SU-DHL-6 (cell line): ENCODE measurements around the gene PARP8.

Experiments
- H2AFZ ChIP-seq: fragments of 200-600 bp; sonication (generic); 2 replicates; pipeline ENCODE4 v1.6.1; 2014; ENCODE audit warnings: low read depth, mild to moderate bottlenecking, moderate library complexity, mixed read lengths, antibody characterized with exemption, low read length; ENCODE audit not compliant: severe bottlenecking
- H3F3A ChIP-seq: fragments of 200-600 bp; shearing (Covaris generic); 2 replicates; pipeline ENCODE4 v1.6.0; 2016; ENCODE audit warnings: antibody characterized with exemption, mild to moderate bottlenecking; ENCODE audit not compliant: insufficient read depth
- H3K27ac ChIP-seq: fragments of 200-600 bp; sonication (generic); 2 replicates; pipeline ENCODE4 v1.5.1; 2016; ENCODE audit warnings: low read depth, mild to moderate bottlenecking, low read length, moderate library complexity, mixed read lengths
- H3K27me3 ChIP-seq: fragments of 200-600 bp; sonication (generic), shearing (Covaris generic); 2 replicates; pipeline ENCODE4 v1.6.0; 2014; ENCODE audit warnings: mild to moderate bottlenecking, low read length
- H3K36me3 ChIP-seq: fragments of 200-600 bp; sonication (generic); 2 replicates; pipeline ENCODE4 v1.6.1; 2014; ENCODE audit warnings: mild to moderate bottlenecking, low read length, mixed read lengths
- H3K4me2 ChIP-seq: fragments of 300-600, 200-600 bp; shearing (Covaris generic), sonication (generic); 2 replicates; pipeline ENCODE4 v1.6.0; 2014; ENCODE audit warnings: low read length, low read depth, mild to moderate bottlenecking; ENCODE audit not compliant: poor library complexity, severe bottlenecking
- H3K4me3 ChIP-seq: fragments of 200-600 bp; sonication (generic); 2 replicates; pipeline ENCODE4 v1.5.1; 2014; ENCODE audit warnings: antibody characterized with exemption, low read length, mild to moderate bottlenecking, mixed read lengths; ENCODE audit not compliant: insufficient read depth, poor library complexity, severe bottlenecking
- H3K79me2 ChIP-seq: fragments of 200-600 bp; sonication (generic); 2 replicates; pipeline ENCODE4 v1.6.1; 2014; ENCODE audit warnings: mild to moderate bottlenecking, low read length, moderate library complexity; ENCODE audit not compliant: insufficient read depth
- H3K9ac ChIP-seq: fragments of 200-600 bp; sonication (generic); 2 replicates; pipeline ENCODE4 v1.7.0; 2014; ENCODE audit warnings: mild to moderate bottlenecking, low read length
- H3K9me2 ChIP-seq: fragments of 200-600 bp; sonication (generic); replicated peaks from 2 replicates; pipeline ENCODE4 v1.6.1; 2014; ENCODE audit warnings: low read length; ENCODE audit not compliant: insufficient read depth
- H3K9me3 ChIP-seq: fragments of 200-600 bp; sonication (generic); 2 replicates; pipeline ENCODE4 v1.6.1; 2014; ENCODE audit warnings: low read length, mixed read lengths; ENCODE audit not compliant: insufficient read depth
- H4K20me1 ChIP-seq: fragments of 200-600 bp; sonication (generic); 2 replicates; pipeline ENCODE4 v1.6.1; 2014; ENCODE audit warnings: low read depth, mild to moderate bottlenecking, antibody characterized with exemption, low read length, moderate library complexity, mixed read lengths
- CTCF ChIP-seq: fragments of 200-600 bp; sonication (generic); IDR thresholded peaks from one replicate; pipeline ENCODE4 v1.5.1; 2017; ENCODE audit warnings: antibody characterized with exemption, mild to moderate bottlenecking, low read length, moderate library complexity; ENCODE audit not compliant: insufficient read depth, poor library complexity, severe bottlenecking
- EZH2phosphoT487 ChIP-seq: fragments of 200-600 bp; sonication (generic), shearing (Covaris generic); conservative IDR thresholded peaks from 2 replicates; pipeline ENCODE4 v1.6.1; 2018; ENCODE audit warnings: mild to moderate bottlenecking, antibody characterized with exemption, low read length, moderate library complexity, mixed read lengths

The PARP8 gene

GRCh38 chr5:50722223-50722622 is 55.8 kb downstream of the PARP8 start:
- Histone ChIP-seq H4K20me1 (no peaks in the 10 kb centered on the region; the same call in 1 of the 2 replicates), H3K79me2 (peaks cover 5% of the 10 kb centered on the region; the same call in 1 of the 2 replicates), H3K27me3 (no peaks in the 10 kb centered on the region), H3K9me2 (no peaks in the 10 kb centered on the region), H3K27ac (no peak overlapping the region), H3K4me2 (no peak overlapping the region), H2AFZ (no peak overlapping the region), H3F3A (no peaks in the 10 kb centered on the region), H3K9ac (no peak overlapping the region), H3K36me3 (no peaks in the 10 kb centered on the region), H3K9me3 (no peaks in the 10 kb centered on the region), H3K4me3 (no peak overlapping the region)
- TF ChIP-seq EZH2phosphoT487: no peak
- no peak for TF ChIP-seq CTCF

DNA sequence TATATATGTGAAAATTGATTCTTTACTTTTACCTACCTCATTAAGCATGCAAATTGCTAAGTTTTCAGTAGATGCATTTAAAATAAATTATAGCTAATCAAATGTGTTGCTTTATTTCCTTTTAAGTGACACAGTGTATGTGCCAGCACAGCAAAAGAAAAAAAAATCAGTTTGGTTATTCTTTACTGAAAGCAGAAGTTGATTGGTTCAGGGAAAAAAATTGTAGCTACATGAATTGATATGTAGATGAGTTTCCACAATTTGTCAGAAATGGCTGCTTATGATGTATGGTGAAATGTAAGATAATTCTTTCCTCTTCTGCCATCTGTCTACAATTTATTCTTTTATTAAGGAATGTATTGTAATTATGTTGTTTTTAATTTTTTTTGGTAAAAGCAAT is 57.8 kb downstream of the PARP8 start:
- no peak overlapping the region for H3K27ac ChIP-seq
- no peaks in the 10 kb centered on the region for H3F3A ChIP-seq
- no peaks in the 10 kb centered on the region for H3K36me3 ChIP-seq
- no peaks in the 10 kb centered on the region for H3K9me2 ChIP-seq
- no peaks in the 10 kb centered on the region for H3K27me3 ChIP-seq
- H2AFZ ChIP-seq: no peak overlapping the region
- peaks cover 5% of the 10 kb centered on the region; the same call in 1 of the 2 replicates for H3K79me2 ChIP-seq
- no peaks in the 10 kb centered on the region; the same call in 1 of the 2 replicates for H4K20me1 ChIP-seq
- no peak overlapping the region for H3K4me3 ChIP-seq
- H3K9me3 ChIP-seq: no peaks in the 10 kb centered on the region
- H3K9ac ChIP-seq: no peak overlapping the region
- H3K4me2 ChIP-seq: no peak overlapping the region
- TF ChIP-seq CTCF: no peak
- TF ChIP-seq EZH2phosphoT487: no peak

GRCh38 chr5:50725800-50726474 is 59.5 kb downstream of the PARP8 start:
- no peak overlapping the region for H2AFZ ChIP-seq
- H3K9ac ChIP-seq: no peak overlapping the region
- no peak overlapping the region for H3K4me3 ChIP-seq
- H3K9me2 ChIP-seq: no peaks in the 10 kb centered on the region
- no peak overlapping the region for H3K4me2 ChIP-seq
- H3K9me3 ChIP-seq: no peaks in the 10 kb centered on the region
- no peaks in the 10 kb centered on the region; the same call in 1 of the 2 replicates for H4K20me1 ChIP-seq
- no peaks in the 10 kb centered on the region for H3K36me3 ChIP-seq
- no peak overlapping the region for H3K27ac ChIP-seq
- peaks cover 9% of the 10 kb centered on the region; the same call in 1 of the 2 replicates for H3K79me2 ChIP-seq
- TF ChIP-seq CTCF: no peak
- no peak for TF ChIP-seq EZH2phosphoT487
- no peaks in the 10 kb centered on the region for H3K27me3 ChIP-seq
- no peaks in the 10 kb centered on the region for H3F3A ChIP-seq
